GM21576 (cell line): ENCODE data around the gene OTOP2.
"Not testable (repeated sequence)": the region's sequence is repeated elsewhere in the genome, so short reads cannot be mapped to it uniquely, and the experiment has no call there.

Source experiments
- ATAC-seq: cut with Tn5 transposase; IDR thresholded peaks from one replicate; pipeline ENCODE4 v1.9.1; 2021; ENCODE audit warnings: mild to moderate bottlenecking, moderate library complexity; ENCODE audit not compliant: unreplicated experiment

OTOP2 gene

DNA sequence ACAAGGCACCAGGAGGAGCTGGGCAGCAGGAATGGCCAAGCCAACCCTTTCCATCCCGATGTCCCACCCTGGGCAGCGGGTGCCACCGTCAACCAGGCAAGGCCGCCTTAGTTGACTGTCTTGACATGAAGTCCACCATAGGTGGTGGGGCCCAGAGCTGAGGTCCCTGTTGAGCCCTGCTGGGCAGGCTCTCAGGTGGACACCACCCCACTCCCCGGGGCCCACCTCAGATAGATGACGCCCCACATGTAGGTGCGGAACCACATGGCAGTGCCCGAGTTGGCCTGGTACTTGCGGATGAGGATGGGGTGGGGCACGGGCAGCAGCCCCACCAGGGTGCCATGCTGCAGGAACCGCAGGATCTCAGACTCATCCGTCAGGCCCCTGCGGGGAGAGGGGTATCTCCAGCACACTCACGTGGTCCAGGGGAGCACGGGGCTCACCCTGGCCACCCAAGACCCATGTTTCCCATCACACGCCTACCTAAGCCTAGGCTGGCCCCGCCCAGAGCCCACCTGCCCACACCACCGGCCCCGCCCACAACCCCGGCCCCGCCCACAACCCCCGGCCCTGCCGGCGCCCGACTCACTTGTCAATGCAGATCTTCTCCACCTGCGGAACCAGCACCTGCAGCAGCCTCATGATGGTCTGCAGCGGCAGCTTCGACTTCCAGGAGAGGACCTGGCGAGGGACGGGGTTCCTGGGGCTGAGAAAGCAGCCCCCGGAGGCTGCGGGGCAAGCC is 27.8 kb downstream of the OTOP2 start:
- ATAC-seq, result no peak

DNA sequence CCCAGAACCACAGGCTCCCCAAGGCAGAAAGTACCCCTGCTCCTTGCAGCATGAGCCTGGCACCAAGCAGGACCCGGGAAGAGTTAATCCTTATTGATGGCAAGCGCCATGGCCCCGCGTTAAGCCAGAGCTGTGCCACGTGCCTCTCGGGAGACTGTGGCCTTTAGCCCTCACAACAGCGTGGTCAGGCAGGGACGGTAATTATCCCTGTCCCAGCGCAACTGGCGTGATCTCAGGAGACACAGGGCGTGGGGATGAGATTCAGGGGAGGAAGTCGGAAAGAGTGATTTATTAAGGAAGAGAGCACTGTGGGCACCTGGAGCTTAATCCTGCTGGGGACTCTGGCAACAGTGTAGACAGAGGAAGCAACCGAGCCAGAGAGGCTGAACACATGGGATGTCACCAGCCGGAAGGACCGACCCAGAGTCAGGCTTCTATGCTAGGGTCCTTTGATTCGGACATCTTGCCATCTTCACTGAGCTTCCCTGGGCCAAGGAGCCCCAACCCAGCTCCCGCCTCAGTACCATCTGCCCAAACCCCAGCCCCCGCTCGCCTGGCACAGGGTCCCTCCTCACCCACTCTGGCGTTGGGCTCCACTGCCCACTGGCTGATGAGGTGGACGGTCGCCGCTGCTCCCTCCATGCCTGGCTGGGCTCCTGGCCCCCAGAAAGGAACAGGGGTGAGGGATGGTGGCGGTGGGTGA is 28.5 kb downstream of the OTOP2 start:
- ATAC-seq, result no peak

DNA sequence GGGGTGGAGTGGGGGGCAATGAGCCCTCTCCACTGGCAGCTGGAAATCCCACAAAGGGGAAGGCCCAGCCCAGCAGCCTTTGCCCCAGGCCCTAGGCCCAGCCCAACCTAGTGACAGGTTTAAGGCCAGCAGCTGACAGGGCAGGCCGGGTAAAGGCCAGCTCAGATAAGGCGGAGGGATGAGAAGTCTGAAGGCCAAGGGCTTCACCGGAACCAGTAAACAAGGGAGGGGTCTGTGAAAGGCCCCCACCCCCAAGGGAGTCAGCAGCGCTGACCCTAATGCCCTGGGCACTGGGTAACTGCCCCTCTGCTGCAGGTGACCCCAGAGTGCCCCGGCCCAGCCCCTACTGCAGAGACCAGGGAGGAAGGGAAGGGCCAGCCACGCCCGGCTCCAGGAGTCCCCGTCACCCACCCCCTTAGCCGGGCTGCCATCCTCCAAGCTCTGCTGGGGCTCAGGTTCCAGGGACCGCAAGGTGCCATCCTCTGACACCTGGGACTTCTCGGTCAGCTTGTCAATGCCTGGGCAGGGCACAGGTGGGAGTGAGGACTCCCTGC is 29.1 kb downstream of the OTOP2 start:
- ATAC-seq, result no peak

DNA sequence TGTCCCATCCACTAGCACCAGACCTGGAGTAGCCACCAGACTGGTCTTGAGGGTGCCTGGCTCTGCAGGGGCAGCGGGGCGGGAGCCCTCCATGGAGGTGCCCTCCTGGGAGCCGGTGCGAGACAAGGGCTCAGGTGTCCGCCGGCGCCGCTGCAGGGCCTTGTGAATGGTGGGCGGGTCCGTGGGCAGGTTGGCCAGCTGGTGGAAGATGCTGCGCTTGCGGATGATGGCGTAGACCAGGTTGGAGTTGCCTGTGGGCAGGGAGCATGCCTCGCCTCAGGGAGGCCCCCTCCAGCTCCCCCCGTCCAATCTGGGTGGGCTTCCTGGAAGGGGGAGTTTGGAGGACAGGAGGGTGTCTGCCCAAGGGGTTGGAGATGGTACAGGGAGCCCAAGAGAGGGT is 30.0 kb downstream of the OTOP2 start:
- ATAC-seq, result no peak

DNA sequence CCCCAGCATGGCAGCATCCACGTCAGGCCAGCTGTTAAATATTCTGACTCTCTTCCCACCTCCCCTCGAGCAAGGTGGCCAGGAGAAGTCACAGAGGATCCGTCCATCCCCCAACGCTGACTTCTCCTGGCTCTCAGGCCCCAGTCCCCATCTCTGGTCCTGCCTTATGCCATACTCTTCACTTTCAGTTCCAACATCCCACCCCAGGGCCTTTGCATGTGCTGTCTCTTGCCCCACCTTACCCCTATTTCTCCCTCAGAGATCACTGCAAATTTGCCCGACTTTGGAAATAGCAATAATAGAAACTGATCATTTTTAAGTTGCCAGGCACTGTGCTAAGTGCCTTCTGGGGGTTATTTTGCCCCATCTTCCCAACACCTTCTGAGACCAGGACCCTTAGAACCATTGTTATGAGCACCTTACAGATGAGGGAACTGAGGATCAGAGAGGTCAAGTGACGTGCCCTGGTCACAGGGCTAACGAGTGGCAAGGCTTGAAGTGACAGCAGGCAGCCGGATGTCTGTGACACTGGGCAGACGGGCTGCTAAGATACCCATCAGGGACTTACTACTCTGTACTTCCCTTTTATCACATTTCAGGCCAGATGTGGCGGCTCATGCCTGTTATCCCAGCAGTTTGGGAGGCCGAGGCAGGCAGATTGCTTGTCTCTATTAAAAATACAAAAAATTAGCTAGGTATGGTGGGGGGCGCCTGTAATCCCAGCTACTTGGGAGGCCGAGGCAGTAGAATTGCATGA is 30.8 kb downstream of the OTOP2 start:
- no peak for ATAC-seq

DNA sequence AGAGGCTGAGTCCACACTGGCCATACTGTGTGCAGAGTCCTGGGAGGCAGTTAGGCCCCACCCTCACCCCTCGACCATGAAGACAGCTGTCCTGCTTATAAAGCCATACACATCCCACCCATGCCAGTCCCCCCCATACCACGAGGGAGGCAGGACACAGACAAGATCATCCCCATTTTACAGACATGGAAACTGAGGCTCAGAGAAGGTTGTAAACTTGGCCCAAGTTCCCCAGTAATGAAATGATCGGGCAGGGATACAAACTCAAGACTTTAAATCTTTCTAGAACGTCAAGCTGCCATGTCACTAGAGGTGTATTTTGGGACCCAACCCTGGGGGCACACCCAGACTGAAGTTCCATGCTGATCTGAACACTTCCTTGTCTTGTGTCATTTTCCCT is 32.0 kb downstream of the OTOP2 start:
- ATAC-seq, result no peak

DNA sequence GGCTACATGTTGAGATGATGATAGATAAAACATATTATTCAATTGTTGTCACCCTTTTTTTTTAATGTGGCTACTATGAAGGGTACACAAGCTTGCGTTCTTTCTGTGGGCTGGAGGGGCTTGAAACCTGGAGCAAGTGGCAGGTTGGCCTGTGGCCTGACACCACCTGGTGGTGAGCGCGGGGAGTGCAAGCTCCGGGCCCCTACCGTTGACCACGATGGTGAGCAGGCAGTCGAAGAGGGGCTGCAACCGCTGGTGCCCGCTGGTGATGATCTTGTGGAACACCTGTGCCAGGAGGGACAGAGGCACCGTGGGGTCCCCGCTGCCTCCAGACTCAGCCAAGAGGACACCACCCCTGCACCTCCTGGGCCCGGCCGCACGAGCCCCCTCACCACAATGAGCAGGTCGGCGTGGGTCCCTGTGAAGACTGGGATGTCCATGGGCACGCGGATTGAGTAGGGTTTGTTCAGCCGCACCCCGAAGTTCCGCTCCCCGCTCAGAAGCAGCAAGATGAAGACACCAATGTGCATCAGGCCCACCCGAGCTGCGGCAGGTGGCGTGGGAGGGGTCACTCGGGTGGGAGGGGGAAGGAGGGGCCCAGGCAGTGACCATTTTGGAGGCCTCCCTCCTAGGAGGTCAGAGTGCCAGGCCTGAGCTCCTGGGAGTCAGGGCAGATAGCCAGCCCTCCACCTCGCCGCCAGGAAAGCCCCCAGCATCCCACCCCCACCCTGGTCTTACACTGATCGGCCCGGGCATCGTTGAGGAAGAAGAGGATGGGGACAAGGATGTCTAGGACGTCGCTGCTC is 34.1 kb downstream of the OTOP2 start:
- no peak for ATAC-seq

DNA sequence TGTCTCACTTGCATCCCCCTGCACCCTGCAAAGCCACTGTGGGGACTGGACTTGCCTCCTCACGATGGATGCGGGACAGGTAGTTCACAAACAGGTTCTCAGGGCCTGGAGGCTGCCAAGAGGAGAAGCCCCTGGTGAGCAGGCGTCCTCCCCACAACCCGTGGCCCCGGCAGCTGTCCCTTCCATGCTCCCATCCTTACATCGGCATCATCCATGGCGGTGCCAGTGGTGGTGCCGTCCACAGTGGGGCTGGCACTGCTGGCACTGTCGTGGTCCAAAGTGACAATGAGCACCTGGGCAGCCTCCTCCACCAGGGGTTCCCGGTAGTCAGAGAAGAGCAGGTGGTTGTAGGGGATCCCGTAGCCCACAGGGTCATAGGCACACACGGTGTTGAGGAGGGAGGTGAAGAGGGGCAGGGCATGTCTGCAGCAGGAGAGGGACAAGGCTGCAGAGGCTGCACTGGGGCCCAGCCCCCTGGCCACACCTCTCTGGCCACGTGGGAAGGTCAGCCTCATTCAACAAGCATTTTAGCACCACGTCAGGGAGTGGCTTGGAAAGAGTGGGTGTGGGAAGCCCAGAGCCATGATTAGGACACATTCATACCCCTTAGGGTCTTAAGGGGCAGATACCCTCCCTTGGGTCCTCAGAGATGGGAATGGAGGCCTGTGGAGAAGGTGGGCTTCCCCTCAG is 35.9 kb downstream of the OTOP2 start:
- ATAC-seq, result no peak

DNA sequence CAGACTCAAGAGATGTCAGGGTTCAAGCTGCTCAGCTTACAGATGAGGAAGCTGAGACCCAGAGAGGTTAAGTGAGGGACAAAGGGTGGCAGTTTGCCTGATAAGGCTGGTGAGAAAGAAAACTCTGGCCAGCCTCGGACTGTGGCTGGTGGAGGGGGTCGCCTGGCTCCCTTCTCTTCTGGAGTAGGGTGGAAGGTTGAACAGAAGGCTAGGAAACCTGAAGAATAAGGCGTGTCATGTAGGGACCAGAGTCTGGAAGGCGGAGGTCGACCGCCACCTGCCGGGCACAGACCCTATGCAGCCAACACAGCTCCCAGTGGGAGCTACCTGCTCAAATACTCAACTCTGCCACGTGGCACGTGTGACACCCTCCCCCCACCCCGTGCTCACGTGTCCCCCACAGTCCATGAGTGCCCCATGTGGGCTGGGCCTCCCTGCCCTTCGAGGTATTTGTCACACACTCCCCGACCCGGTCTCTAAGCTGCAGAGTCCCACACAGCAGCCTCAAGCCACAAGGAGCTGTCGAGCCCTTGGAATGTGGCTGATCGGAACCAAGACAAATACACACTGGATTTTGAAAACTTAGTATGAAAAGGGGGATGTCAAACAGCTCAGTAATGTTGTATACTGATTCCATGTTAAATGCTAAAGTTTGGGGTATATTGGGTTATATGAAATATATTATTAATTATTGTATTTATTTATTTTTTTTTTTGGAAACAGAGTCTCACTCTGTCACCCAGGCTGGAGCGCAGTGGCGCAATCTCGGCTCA is 36.7 kb downstream of the OTOP2 start:
- no peak for ATAC-seq

DNA sequence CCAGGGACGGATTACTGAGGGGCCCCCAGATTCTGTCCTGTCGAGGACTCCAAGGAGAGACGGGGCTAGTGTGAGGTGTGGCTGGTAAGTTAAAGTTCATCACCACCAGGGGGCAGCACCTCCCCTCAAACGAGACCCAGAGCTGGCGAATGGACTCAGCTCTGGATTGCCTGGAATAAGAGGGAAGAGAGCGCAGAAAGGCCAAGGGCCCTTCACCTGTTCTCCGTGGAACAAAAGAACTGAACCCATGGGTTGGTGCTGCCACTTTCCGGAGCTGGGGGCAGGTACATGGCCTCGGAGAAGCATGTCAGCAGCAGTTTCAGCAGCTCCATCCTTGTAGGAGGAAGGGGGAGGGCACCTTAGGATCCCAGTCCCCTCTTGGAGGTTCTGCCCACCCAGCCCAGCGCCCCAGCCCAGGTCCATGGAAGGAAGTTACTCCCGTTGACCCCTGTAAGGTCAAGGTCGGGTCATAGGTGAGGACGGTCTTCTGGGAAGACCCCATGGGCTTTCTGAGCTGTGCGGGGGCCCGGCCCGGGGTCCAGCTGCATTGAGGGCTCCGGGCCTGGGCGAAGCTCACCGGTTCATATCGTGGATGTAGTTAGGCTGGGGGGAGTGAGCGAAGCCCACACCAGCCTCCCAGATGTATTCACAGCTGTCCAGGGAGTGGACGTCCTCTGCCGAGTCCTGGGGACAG is 37.7 kb downstream of the OTOP2 start:
- ATAC-seq, result no peak

DNA sequence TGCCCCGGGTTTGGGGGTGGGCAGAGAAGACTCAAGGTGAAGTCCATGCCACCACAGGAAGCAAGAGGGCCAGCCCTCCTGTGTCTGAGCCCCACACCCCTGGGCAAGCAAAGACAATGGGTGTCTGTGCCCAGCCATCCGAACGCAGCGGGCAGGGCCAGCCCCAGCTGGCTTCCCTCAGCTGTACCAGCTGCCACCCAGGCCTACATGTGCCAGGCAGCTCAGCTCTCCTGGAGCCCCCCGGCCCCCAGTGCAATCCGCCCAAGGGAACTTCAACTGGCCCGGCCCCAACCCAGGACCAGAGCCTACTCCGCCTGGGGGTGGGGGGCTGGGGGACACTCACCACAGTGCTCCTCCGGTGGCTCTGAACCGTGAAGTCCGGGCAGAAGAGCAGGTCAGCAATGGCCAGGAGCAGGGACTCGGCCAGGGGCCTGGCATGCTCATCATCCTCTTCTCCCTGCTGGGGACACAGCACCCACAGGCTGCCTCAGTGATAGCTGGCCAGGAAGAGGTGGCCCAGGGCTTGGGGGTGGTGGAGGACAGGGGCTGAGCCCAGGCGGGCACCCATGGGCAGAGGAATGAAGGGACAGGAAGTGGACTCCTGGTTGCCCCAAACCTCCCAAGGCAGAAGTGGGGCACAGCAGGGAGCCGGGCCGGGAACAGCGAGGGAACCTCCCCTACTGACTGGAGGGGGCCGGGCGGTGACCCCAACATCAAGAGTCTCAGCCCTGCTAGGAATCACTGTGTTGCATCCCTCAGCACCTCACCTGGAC is 38.7 kb downstream of the OTOP2 start:
- ATAC-seq, result no peak

DNA sequence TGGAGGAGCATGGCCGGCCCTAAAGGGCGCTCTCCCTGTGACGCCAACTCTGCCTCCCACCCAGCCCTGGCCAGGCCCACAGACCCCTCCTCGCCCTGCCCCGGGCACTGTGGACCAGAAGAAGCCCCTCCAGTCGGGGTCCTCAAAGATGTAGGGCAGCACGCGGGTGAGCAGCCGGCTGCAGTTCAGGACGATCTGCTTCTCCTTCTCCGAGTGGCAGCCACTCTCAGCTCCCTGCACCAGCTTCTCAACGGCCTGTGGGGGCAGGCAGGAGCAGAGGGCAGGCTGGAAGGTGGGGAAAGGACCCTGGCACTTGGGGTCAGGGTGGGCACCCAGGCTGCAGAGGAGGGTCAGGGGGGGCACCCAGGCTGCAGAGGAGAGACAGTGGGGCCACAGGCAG is 39.6 kb downstream of the OTOP2 start:
- no peak for ATAC-seq

DNA sequence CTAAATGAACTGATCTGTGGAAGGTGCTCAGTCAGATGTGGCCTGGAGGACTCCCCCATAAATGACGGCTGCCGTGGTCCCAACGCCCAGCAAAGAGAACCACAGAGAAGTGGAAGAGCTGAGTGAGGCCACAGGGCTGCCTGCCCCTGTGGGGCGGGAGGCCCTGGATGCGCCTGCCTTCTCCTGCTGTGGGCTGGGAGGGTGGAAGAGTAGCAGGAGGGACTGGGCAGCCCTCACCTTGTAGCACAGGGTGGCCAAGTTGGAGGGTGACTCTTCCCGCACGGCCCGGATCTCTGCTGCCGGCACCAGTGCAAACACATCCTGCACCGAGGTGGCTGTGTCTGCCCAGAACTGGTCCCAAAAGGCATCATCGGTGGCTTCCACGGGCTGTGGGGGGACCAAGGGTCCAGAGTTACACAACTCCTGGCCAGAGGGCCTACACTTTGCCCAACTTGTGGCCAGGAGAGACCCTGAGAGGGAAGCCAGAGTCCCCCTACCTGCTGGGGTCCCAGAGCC is 40.2 kb downstream of the OTOP2 start:
- ATAC-seq, result no peak

DNA sequence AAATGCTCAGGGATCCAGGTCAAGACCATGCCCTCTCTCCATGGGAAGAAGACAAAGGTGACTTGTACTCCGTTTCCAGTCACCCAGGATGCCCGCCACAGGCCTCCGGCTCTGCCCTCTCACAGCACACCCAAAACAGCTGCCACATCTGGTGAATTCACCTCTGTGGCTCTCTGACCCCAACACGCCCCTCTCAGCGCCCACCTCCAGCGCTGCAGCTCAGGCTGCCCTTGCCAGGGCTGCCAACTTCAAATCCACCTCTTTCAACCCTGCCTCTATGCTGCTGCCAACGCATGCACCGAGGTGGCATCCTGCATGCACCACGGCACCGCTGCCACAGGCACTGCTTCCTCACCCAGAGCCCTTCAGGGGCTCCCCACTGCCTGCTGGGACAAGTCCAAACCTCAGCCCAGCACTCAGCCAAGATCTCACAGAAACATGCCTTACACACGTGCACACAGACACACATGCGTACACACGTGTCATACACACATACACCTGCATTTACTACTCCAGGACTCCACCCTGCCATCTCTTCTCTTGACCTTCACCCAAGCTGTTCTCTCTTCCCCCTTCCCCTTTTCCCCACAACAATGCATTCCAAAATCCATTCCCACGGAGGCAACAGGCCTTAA is 41.0 kb downstream of the OTOP2 start:
- ATAC-seq, result no peak

DNA sequence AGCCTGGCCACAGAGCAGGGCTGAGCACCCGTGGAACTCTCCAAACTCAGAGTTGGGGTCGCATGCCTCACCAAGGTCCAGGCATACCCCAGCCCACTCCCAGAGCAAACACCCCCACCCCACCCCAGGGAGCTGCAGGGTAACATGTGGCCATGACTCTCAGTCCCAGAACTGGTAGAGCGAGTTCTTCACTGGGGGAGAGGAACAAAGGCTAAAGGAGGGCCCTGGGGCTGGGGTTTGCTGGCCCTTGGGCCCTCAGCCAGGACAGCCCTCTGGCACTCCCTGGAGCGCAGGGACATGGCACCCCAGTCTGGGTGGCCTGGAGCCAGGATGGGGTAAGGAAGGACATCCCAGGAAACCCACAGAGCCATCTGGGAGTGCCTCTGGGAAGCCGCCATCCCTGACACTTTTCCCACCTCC is 44.3 kb downstream of the OTOP2 start:
- no peak for ATAC-seq

DNA sequence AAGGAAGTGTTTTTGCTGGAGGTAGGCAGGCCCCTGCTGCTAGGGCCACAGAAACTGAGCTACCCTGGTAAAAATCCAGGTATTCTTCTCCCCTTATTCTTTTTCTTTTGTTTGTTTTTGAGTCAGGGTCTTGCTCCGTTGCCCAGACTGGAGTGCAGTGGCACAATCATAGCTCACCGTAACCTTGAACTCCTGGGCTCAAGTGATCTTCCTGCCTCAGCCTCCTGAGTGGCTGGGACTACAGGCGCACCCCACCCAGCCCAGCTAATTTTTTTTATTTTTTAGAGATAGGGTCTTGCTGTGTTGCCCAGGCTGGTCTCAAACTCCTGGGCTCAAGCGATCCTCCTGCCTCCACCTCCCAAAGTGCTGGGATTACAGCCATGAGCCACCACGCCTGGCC is 45.4 kb downstream of the OTOP2 start:
- not testable (repeated sequence) for ATAC-seq

DNA sequence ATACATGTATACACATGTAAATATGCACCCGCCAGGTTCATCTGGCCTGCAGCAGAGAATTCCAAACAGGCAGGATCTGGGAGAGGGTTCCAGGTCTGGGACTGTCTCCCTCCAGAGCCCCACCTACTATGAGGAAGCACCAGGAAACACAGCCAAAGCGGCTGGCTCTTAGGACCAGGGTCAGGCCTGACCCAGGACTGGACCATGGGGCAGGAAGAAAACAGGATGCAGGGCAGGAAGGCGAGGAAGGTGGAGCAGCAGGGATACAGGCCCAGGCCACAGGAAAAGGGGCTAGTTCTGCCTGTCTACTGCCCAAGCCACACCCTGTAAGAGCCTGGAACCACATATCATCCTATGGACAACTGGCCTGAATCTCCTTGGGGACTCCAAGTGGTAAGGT is 46.3 kb downstream of the OTOP2 start:
- ATAC-seq, result no peak
